PC-3 (cell line): ENCODE data around the gene ALKBH6. TPM values are rescaled to one million over a fixed set of nuclear protein-coding genes. Genes with fewer than 3 reads are reported as not detected.

Experiments used
- ATAC-seq: fragments of 200-7000 bp; cut with Tn5 transposase; 2 replicates; pipeline ENCODE4 v1.9.1; 2020; ENCODE audit warnings: mild to moderate bottlenecking, moderate library complexity
- BruUV-seq: library from RNA; stranded (reverse); fragments of 400-500 nt; replicated peaks from 2 replicates; lab custom pipeline; 2021; lab: Mats Ljungman, UMichigan
- CTCF ChIA-PET: fragments of 300-600 bp; sonication (Branson Sonifier 250); formaldehyde crosslinking; loops from one replicate; lab custom pipeline; 2022; ENCODE audit warnings: antibody characterized with exemption; lab: Charles Lee
- POLR2A ChIA-PET: fragments of 300-600 bp; sonication (Branson Sonifier 250); formaldehyde crosslinking; loops from one replicate; lab custom pipeline; 2022; ENCODE audit warnings: antibody characterized with exemption; ENCODE audit not compliant: unreplicated experiment; lab: Charles Lee
- DNase-seq: peaks from one replicate; pipeline ENCODE4 v3.0.0-alpha.2; 2015
- H2AFZ ChIP-seq: fragments of 300-600 bp; sonication (generic); 2 replicates; pipeline ENCODE4 v1.6.0; 2016; ENCODE audit warnings: antibody characterized with exemption, low read length
- H3F3A ChIP-seq: fragments of 300-600 bp; sonication (generic); one replicate; pipeline ENCODE4 v1.6.0; 2017; ENCODE audit warnings: antibody characterized with exemption, low read length, control low read depth, mild to moderate bottlenecking; ENCODE audit not compliant: unreplicated experiment
- H3K27ac ChIP-seq: fragments of 300-600 bp; sonication (generic); 2 replicates; pipeline ENCODE4 v1.5.1; 2016; ENCODE audit warnings: mild to moderate bottlenecking, low read length
- H3K27me3 ChIP-seq: fragments of 300-600 bp; sonication (generic); 2 replicates; pipeline ENCODE4 v1.6.1; 2016; ENCODE audit warnings: low read length, mixed read lengths
- H3K36me3 ChIP-seq: fragments of 300-600 bp; sonication (generic); 2 replicates; pipeline ENCODE4 v1.6.1; 2016; ENCODE audit warnings: low read depth, mixed run types, low read length, mixed read lengths
- H3K4me1 ChIP-seq: fragments of 300-600 bp; sonication (generic); 2 replicates; pipeline ENCODE4 v1.5.1; 2016; ENCODE audit warnings: low read length; ENCODE audit not compliant: insufficient read depth
- H3K4me2 ChIP-seq: fragments of 300-600 bp; sonication (generic); 2 replicates; pipeline ENCODE4 v1.6.0; 2016; ENCODE audit warnings: low read length
- H3K4me3 ChIP-seq: fragments of 300-600 bp; sonication (generic); 2 replicates; pipeline ENCODE4 v1.5.1; 2016; ENCODE audit warnings: mild to moderate bottlenecking, low read length, mixed read lengths
- H3K79me2 ChIP-seq: fragments of 300-600 bp; sonication (generic); 2 replicates; pipeline ENCODE4 v1.6.1; 2017; ENCODE audit warnings: low read length, mixed read lengths
- H3K9ac ChIP-seq: fragments of 300-600 bp; sonication (generic); 2 replicates; pipeline ENCODE4 v1.6.0; 2016; ENCODE audit warnings: mild to moderate bottlenecking, low read length
- H3K9me2 ChIP-seq: fragments of 300-600 bp; sonication (generic); replicated peaks from 2 replicates; pipeline ENCODE4 v1.6.1; 2016; ENCODE audit warnings: mixed run types, low read length, mixed read lengths
- H3K9me3 ChIP-seq: fragments of 300-600 bp; sonication (generic); 2 replicates; pipeline ENCODE4 v1.6.1; 2016; ENCODE audit warnings: low read length, mixed read lengths
- H4K20me1 ChIP-seq: fragments of 300-600 bp; sonication (generic); 2 replicates; pipeline ENCODE4 v1.6.1; 2016; ENCODE audit warnings: low read length, mixed read lengths
- EZH2 ChIP-seq: fragments of 300-600 bp; sonication (generic); IDR thresholded peaks from one replicate; pipeline ENCODE4 v1.6.1; 2017; ENCODE audit warnings: antibody characterized with exemption, mild to moderate bottlenecking, low read length; ENCODE audit not compliant: unreplicated experiment
- EZH2phosphoT487 ChIP-seq: fragments of 300-600 bp; sonication (generic); IDR thresholded peaks from 2 replicates; pipeline ENCODE4 v1.6.1; 2018; ENCODE audit warnings: mild to moderate bottlenecking, antibody characterized with exemption, low read length, borderline replicate concordance
- intact Hi-C: fragments of 100-400 bp; cut with micrococcal nuclease; formaldehyde crosslinking; loops from 2 replicates; pipeline ENCODE4 v1.9.0; 2023
- total RNA-seq: library from RNA; depleted of rRNA; stranded (reverse); fragments of >200 nt; gene quantifications from 2 replicates; pipeline ENCODE4 v1.2.3, GENCODE V29; 2014
- TF ChIP-seq, protein P1 (sequence below): fragments of 300-600 bp; sonication (generic); conservative IDR thresholded peaks from 2 replicates; pipeline ENCODE4 v1.5.1; 2017; ENCODE audit warnings: antibody characterized with exemption, low read depth, mild to moderate bottlenecking, low read length

ALKBH6 gene
- total RNA-seq, 1 experiment from 2014 or later, result 38.4 TPM

DNA sequence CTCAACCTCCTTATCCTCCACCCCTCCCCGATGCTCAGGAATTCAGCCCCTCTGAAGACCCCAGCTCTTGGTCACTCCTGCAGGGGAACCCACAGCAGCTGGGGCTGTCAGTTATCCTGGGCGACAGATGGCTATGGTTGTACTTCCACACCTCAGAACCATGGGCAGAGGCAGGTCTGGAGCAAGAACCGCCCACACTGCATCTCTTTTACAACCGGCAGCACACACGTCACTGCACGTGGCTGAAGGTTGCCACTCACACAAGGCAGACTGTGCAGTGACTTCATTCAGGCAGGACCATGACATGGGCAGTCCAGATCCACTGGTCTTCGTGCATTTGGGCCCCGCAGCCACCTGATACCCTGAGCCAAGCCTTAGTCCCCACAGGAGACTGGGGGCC, 40.5 kb downstream of the ALKBH6 start:
- H3K36me3 ChIP-seq, result no peaks in the 10 kb centered on the region
- no TSS peak for BruUV-seq
- no peak overlapping the region for H3K4me2 ChIP-seq
- H2AFZ ChIP-seq, result no peak overlapping the region
- CTCF ChIA-PET, result no interaction called here
- H3K9ac ChIP-seq, result no peak overlapping the region
- no peaks in the 10 kb centered on the region for H3F3A ChIP-seq
- no peaks in the 10 kb centered on the region for H3K9me2 ChIP-seq
- intact Hi-C loops, result no loop called here
- H3K79me2 ChIP-seq, result no peaks in the 10 kb centered on the region
- H4K20me1 ChIP-seq, result no peaks in the 10 kb centered on the region
- no peak for ATAC-seq
- H3K4me3 ChIP-seq, result no peak overlapping the region
- H3K27ac ChIP-seq, result no peak overlapping the region
- no peak for DNase-seq
- TF ChIP-seq EZH2 (no peak), EZH2phosphoT487 (no peak)
- TF ChIP-seq, protein P1, sequence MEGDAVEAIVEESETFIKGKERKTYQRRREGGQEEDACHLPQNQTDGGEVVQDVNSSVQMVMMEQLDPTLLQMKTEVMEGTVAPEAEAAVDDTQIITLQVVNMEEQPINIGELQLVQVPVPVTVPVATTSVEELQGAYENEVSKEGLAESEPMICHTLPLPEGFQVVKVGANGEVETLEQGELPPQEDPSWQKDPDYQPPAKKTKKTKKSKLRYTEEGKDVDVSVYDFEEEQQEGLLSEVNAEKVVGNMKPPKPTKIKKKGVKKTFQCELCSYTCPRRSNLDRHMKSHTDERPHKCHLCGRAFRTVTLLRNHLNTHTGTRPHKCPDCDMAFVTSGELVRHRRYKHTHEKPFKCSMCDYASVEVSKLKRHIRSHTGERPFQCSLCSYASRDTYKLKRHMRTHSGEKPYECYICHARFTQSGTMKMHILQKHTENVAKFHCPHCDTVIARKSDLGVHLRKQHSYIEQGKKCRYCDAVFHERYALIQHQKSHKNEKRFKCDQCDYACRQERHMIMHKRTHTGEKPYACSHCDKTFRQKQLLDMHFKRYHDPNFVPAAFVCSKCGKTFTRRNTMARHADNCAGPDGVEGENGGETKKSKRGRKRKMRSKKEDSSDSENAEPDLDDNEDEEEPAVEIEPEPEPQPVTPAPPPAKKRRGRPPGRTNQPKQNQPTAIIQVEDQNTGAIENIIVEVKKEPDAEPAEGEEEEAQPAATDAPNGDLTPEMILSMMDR, result no peak
- POLR2A ChIA-PET, result no interaction called here
- H3K27me3 ChIP-seq, result no peaks in the 10 kb centered on the region
- H3K9me3 ChIP-seq, result no peaks in the 10 kb centered on the region
- H3K4me1 ChIP-seq, result no peaks in the 10 kb centered on the region

GRCh38 chr19:35966771-35967170, 47.2 kb downstream of the ALKBH6 start:
- H3K36me3 ChIP-seq, result no peaks in the 10 kb centered on the region
- ChIA-PET POLR2A (no interaction called here), CTCF (no interaction called here)
- H3K4me3 ChIP-seq, result no peak overlapping the region
- no TSS peak for BruUV-seq
- DNase-seq (no peak), ATAC-seq (no peak)
- no peak for TF ChIP-seq EZH2phosphoT487
- no peak for TF ChIP-seq EZH2
- no peaks in the 10 kb centered on the region for H3K9me2 ChIP-seq
- no peak overlapping the region for H3K27ac ChIP-seq
- no peak overlapping the region for H2AFZ ChIP-seq
- no peaks in the 10 kb centered on the region for H3K9me3 ChIP-seq
- no peak overlapping the region for H3K9ac ChIP-seq
- no peaks in the 10 kb centered on the region for H3K4me1 ChIP-seq
- no peak overlapping the region for H3K4me2 ChIP-seq
- H3K27me3 ChIP-seq, result no peaks in the 10 kb centered on the region
- H3K79me2 ChIP-seq, result no peaks in the 10 kb centered on the region
- intact Hi-C loops, result no loop called here
- H3F3A ChIP-seq, result no peaks in the 10 kb centered on the region
- H4K20me1 ChIP-seq, result no peaks in the 10 kb centered on the region

GRCh38 chr19:35963514-35963913, 50.5 kb downstream of the ALKBH6 start:
- Histone ChIP-seq H3K4me1 (no peaks in the 10 kb centered on the region), H3K36me3 (no peaks in the 10 kb centered on the region), H3K27ac (no peak overlapping the region), H3K4me2 (no peak overlapping the region), H3K27me3 (peaks cover 4% of the 10 kb centered on the region; the same call in 1 of the 2 replicates), H3K9ac (no peak overlapping the region), H3K9me3 (no peaks in the 10 kb centered on the region), H3F3A (no peaks in the 10 kb centered on the region), H3K4me3 (no peak overlapping the region), H3K9me2 (no peaks in the 10 kb centered on the region), H4K20me1 (no peaks in the 10 kb centered on the region), H3K79me2 (no peaks in the 10 kb centered on the region), H2AFZ (no peak overlapping the region)
- POLR2A ChIA-PET, result no interaction called here
- intact Hi-C loops, result no loop called here
- CTCF ChIA-PET, result no interaction called here
- BruUV-seq, result no TSS peak
- TF ChIP-seq EZH2phosphoT487 (no peak), EZH2 (no peak)
- TF ChIP-seq, protein P1, result no peak
- DNase-seq (peak; percentile 28), ATAC-seq (no peak)
